GM18873 (cell line): ENCODE data around the gene IL25.

ENCODE experiments used
- ATAC-seq: cut with Tn5 transposase; IDR thresholded peaks from one replicate; pipeline ENCODE4 v1.9.1; 2021; ENCODE audit warnings: mild to moderate bottlenecking, moderate library complexity, moderate number of reproducible peaks; ENCODE audit not compliant: unreplicated experiment, low FRiP score

Gene IL25

GRCh38 chr14:23352506-23353432 is 19.8 kb upstream of the IL25 start, which contains the start of gene SLC22A17:
Gene SLC22A17, minus strand, starts transcription at chr14:23352887.
- ATAC-seq = no peak

DNA sequence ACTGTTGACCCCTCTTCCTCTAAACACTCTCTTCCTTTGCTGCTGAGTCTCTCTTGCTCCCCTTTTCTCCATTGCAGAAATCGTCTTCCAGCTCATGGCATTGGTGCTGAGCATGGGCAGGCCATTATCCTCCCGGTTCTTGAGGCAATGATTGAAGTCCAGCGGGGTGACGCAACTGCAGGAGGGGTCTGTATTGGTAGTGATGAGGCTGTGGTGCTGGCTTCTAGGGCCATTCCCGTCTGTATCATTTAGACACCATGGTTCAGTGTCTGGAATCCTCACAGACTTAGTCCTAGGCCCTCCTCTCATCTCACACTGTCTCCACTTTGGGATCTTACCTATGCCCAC is 19.2 kb upstream of the IL25 start:
- ATAC-seq = no peak

DNA sequence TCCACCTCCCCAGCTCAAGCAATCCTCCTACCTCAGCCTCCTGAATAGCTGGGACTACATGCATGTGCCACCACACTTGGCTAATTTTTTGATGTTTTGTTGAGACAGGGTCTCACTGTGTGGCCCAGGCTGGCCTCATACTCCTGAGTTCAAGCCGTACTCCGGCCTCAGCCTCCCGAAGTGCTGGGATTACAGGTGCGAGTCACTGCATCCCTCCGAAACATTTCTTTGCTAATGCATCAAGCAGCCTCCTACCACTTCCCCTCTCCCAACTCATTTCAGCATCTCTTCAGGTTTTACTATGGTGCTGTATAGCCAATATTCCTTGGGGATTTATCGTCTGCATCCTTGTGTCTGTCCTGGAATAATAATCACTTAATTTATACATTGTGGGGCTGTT is 17.6 kb upstream of the IL25 start:
- no peak for ATAC-seq

GRCh38 chr14:23355871-23356435 is 16.7 kb upstream of the IL25 start:
- no peak for ATAC-seq

GRCh38 chr14:23356662-23357061 is 15.9 kb upstream of the IL25 start:
- no peak for ATAC-seq

DNA sequence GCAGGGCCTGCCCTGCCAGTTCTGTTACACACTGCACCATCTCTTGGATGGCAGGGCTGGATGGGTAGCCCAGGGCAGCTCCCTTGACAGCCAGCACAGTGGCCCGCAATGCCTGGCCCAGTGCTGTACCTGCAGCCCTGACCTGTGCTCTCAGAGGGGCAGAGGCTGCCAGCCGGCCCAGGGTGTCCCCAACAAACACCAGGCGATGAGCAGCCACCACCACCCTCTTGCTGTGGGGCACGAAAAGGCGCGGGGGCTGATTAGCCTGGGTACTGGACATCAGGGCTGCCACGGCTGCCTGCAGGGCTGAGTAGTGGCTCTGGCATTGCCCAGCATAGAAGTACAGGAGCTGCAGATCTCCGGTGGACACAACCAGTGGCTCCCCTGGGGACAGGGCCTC is 15.3 kb upstream of the IL25 start:
- ATAC-seq = no peak

GRCh38 chr14:23358042-23358441 is 14.6 kb upstream of the IL25 start:
- no peak for ATAC-seq

DNA sequence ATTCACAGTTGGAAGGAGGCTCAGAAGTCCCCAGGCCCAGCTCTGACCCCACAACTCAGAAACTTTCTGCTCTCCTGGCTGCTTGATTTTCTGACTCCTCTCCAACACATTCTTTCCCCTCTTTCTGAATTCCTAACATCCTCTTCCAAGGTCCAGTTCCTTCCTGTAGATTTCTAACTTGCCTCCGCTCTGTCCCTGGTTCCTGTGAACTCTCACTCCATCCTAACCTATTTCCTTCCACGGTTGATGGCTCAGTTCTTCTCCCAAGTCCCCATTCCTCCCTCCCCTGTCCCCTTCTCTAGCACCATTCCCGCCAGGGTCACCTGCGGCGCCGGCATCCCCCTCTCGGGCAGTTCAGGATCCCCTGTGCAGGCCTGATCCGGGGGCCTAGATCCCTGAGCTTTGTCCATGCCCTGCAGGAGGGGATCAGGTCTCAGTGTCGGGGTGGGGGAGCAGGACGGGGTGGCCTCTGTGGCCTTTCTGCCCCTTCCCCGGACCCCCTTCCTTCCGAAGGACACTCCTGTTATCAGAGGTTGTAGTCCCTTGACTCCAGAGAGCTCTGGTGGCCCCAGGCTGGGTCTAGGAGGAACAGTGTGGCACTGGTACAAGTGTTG is 13.9 kb upstream of the IL25 start:
- no peak for ATAC-seq

- ATAC-seq = no peak
Observed at GRCh38 chr14:23359167-23359626, 13.4 kb upstream of the IL25 start.

DNA sequence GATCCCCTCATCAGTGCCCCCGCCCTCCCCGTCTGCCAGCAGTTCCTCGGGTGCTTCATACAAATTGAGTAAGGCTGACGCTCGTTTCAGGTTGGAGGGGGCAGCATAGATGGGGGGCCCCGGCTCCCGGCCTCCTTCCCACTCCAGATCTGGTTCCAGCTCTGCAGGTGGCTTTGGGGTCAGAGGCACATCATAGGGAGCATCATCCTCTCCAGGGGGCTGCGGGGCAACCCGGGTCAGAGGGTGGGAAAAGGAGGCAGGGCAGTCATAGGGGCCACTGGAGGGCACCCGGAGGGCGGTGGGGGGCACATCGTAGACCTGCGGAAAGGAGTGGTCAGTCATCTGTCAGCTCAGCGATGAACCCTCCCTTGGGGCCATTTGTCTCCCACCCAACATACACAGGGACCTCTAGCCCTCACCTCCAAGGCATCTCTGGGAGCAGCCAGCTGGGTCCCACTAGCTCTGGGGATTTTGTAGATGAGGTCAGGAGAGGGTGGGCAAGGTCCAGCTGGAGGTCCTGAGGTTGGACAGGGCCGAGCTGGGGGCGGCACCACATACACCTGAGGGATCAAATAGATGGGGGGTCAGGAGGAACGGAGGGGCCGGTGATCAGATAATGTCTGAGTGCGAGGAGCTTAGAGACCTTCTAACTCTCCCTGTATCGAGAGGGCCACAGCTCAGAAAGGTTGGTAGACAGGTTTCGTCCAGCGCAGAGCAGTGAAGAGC is 12.7 kb upstream of the IL25 start:
- no peak for ATAC-seq

DNA sequence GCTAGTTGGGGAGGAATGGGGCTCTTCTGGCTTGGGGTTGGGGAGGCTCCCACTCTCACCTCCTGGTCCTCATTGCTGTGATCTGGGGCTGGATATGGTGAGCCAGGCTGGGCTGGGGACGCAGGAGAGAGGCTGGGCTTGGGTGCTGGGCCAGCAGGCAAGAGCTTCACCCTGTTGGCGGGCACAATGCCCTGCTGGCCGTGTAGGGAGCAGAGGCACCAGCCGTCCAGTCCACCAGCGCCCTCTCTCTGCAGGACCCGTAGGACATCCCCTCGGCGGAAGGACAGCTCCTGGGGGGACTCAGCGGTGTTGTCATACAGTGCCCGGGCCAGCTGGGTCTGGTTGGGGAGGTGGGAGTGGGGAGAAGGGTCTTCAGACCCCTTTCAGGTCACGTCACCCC is 12.1 kb upstream of the IL25 start:
- no peak for ATAC-seq

DNA sequence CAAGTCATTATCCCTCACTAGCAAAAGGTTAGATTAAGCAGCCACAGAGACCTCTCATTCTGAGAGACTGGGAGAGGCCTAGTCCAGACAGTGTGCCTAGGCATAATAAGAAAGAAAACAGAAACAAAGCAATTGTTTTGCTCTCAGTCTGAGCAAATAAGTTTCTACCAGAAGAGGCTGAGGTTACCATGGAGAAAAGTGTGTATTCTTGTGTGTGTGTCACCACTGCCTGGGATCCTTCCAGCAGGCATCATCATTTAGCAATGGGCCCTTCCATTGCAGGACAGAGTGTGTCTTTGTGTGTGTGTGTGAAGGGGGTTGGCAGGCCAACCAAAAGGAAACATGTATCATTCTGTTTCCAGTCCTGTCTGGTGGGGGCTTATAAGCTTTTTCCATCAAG is 11.3 kb upstream of the IL25 start:
- no peak for ATAC-seq

GRCh38 chr14:23361763-23362162 is 10.8 kb upstream of the IL25 start:
- ATAC-seq = no peak

GRCh38 chr14:23362200-23362599 is 10.4 kb upstream of the IL25 start:
- ATAC-seq = no peak

GRCh38 chr14:23364164-23365035 is 8.2 kb upstream of the IL25 start:
- ATAC-seq = no peak

DNA sequence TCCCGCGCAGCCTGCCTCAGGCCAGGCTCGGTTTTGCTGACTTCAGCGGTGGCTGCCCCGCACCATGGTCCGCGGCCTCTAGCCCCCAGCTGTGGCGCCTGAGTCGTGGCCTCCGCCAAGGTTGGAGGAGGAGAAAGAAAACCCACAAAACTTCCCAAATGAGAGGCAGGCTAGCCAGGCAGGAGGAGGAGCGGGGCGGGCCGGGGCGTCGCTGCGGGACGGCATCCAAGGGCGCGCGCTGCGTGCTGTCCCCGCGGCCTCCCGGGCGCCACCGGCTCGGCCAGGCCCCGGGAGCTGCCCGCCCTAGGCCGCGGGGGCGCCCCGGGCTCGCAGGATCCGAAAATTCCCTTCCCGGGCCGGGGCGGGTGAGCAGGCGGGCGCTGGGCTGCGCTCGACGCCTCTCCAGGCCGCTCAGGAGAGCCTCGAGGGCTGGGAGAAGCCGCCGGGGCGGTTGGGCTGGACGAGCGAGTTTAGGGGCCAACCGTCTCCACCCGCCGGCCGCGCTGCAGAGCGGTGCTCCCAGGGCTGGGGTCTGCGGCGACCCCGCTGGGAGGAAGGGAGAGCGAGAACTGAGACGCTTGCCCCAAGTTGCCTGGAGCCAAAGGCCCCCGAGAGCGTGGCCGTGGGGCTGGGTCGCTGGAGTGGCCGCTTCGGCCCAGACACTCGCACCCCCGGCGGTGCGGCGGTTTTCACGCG is 7.4 kb upstream of the IL25 start, which contains the start of gene EFS:
TSS of gene EFS (minus strand) at position 137 of the 696 bp plus-strand sequence. CDS start 147 bp downstream, outside the sequence.
- no peak for ATAC-seq

DNA sequence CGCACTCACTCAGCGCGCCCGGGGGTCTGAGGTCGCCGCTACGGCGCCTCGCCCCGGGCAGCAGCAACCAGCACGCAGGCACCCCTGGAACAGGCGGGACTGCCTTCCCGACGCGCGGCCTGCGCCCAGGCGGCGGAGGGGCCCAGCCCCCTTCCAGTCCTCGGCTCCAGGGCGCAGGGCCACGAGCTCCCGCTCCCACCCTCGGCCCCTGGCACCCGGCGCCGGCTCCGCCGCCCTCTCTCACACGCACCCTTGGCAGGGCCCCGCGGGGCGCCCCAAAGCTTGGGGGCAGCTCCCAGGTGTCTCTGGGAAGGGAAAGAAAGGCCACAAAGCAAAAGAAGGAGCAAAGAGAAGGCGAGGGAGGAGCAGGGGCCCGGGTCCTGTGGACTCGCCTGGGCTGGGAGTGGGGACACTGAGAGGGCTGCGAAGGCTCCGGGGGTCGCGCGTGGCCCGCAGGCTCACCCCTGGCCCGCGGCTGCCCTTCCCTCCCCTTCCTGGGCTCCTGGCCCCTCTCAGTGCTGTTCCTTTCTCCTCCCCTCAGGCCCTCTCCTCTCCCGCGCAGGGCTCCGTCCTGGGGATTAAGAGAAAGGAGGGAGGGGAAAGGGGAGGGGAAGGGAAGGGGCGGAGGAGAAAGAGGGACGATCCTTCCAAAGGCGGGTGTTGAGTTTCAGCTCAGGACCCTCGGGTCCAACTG is 6.7 kb upstream of the IL25 start:
- no peak for ATAC-seq

GRCh38 chr14:23366426-23366921 is 6.1 kb upstream of the IL25 start:
- no peak for ATAC-seq
